ENCODE results near the gene PCSK4.

PCSK4 gene

DNA sequence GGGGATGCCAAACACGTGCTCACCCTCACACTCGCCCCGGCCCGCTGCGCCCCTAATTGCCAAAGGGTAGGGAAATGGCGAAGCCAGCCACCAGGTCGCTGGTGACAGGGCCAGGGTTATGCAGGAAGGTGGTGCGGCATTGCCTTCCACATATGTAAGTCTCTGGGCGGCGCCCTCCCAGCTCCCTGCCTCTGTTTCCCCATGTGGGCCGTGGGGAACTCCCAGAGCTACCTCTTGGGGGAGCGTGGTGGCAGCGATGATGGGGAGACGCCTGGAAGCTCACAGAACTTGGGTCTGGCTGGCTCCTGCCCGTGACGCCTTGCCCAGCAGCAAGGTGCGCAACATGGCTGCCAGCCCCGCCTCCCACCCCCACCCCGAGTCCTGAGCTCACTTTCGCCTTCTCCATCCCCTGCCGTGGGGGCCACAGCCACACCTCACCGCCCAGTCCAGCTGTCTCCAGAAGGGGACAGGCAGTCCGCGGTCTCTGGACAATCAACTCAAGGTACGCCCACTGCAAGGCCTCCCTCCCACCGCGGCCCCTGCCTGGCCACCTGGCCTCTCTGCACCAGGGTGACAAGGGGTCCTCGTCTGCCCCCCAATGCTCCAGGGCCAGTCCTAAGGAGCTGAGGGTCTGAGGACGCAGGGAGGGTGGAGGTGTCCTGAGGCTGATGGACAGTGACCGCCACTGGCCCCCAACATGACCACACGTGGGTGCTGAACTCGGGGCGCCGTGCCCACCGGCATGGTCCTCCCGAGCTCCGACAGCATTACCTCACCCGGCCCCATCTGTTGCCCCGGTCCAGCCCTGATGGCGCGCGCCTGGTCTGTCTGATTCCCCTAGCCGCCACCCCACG is 17.7 kb downstream of the PCSK4 start (continued):
- no peak for TF ChIP-seq ZNF791 (tag by site-specific recombination; IDR thresholded peaks at IDR 0.05)
- no peak for TF ChIP-seq ZNF366 (tag by site-specific recombination; conservative IDR thresholded peaks at IDR 0.05)
- TF ChIP-seq, protein P1, sequence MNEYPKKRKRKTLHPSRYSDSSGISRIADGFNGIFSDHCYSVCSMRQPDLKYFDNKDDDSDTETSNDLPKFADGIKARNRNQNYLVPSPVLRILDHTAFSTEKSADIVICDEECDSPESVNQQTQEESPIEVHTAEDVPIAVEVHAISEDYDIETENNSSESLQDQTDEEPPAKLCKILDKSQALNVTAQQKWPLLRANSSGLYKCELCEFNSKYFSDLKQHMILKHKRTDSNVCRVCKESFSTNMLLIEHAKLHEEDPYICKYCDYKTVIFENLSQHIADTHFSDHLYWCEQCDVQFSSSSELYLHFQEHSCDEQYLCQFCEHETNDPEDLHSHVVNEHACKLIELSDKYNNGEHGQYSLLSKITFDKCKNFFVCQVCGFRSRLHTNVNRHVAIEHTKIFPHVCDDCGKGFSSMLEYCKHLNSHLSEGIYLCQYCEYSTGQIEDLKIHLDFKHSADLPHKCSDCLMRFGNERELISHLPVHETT (tag by site-specific recombination; IDR thresholded peaks at IDR 0.05), result no peak
- TF ChIP-seq ZSCAN16 (tag by site-specific recombination; IDR thresholded peaks at IDR 0.05), result no peak
- no peak for TF ChIP-seq ZNF37A (tag by site-specific recombination; IDR thresholded peaks at IDR 0.05)
- TF ChIP-seq ZNF626 (tag by site-specific recombination; IDR thresholded peaks at IDR 0.05), result no peak
- 0 out of 2 replicates have a peak, but pooled peaks have one; percentile 27 for TF ChIP-seq ZBTB7A (tag by site-specific recombination; IDR thresholded peaks at IDR 0.05; ENCODE audit: low read depth)
- TF ChIP-seq ZNF223 (tag by site-specific recombination; IDR thresholded peaks at IDR 0.05), result no peak

GRCh38 chr19:1471515-1472160 is 18.5 kb downstream of the PCSK4 start:
- CTCF ChIA-PET, result interaction anchor here (0.9 to 1.1 kb wide), 2 partner anchors 192 to 206 kb away, joined by 3 to 4 read pairs; no protein-coding TSS in a partner anchor
- peaks cover 0 to 22% of the 10 kb centered on the region in 2 experiments; a peak in 2 of 3 replicates for H3K36me3 ChIP-seq (ENCODE audit: control insufficient read depth in 2 of 2, insufficient read depth in 1 of 2, low read length in 2 of 2)
- H3K4me3 ChIP-seq (ENCODE audit: low read depth, low read length), result no peak overlapping the region
- H3K4me1 ChIP-seq (ENCODE audit: control insufficient read depth, insufficient read depth, low read length), result peaks cover 12% of the 10 kb centered on the region
- no peaks in the 10 kb centered on the region for H3K9me3 ChIP-seq (ENCODE audit: control insufficient read depth, insufficient read depth, low read depth, low read length)
- no peak overlapping the region; the same call in 1 of the 2 replicates for H3K27ac ChIP-seq (ENCODE audit: extremely low read depth, low read depth, low read length)
- POLR2A ChIA-PET, result interaction anchor here (0.8 to 2.2 kb wide), 7 partner anchors 13 to 93 kb away, joined by 3 to 6 read pairs (median 4); partner anchors contain the start of gene REEP6
- TF ChIP-seq KLF1 (tag by site-specific recombination; IDR thresholded peaks at IDR 0.05) (0 out of 2 replicates have a peak, but pooled peaks have one; percentile 7), IKZF3 (tag by site-specific recombination; IDR thresholded peaks at IDR 0.05) (no peak), ZNF10 (tag by site-specific recombination; IDR thresholded peaks at IDR 0.05) (peak; percentile 17; the same call in 1 of the 2 replicates), EGR2 (tag by site-specific recombination; IDR thresholded peaks at IDR 0.05; ENCODE audit: low read depth) (peak; percentile 42), HIC1 (tag by site-specific recombination; IDR thresholded peaks at IDR 0.05) (peak; percentile 62; the same call in 1 of the 2 replicates), ZNF658 (tag by site-specific recombination; IDR thresholded peaks at IDR 0.05) (no peak), ZNF37A (tag by site-specific recombination; IDR thresholded peaks at IDR 0.05) (no peak), ZIC2 (tag by site-specific recombination; IDR thresholded peaks at IDR 0.05) (0 out of 2 replicates have a peak, but pooled peaks have one; percentile 20), ZFHX2 (tag by site-specific recombination; conservative IDR thresholded peaks at IDR 0.05) (peak; percentile 77), ZFP69B (tag by site-specific recombination; IDR thresholded peaks at IDR 0.05) (0 out of 2 replicates have a peak, but pooled peaks have one; percentile 35), ZBTB8A (tag by site-specific recombination; IDR thresholded peaks at IDR 0.05) (peak; percentile 30; the same call in 1 of the 2 replicates), ZNF785 (tag by site-specific recombination; IDR thresholded peaks at IDR 0.05) (no peak), ZNF157 (tag by site-specific recombination; IDR thresholded peaks at IDR 0.05) (no peak)
- TF ChIP-seq, protein P2, sequence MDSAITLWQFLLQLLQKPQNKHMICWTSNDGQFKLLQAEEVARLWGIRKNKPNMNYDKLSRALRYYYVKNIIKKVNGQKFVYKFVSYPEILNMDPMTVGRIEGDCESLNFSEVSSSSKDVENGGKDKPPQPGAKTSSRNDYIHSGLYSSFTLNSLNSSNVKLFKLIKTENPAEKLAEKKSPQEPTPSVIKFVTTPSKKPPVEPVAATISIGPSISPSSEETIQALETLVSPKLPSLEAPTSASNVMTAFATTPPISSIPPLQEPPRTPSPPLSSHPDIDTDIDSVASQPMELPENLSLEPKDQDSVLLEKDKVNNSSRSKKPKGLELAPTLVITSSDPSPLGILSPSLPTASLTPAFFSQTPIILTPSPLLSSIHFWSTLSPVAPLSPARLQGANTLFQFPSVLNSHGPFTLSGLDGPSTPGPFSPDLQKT (IDR thresholded peaks at IDR 0.05; ENCODE audit: borderline replicate concordance, low read depth, low read length), result no peak
- TF ChIP-seq, protein P3, sequence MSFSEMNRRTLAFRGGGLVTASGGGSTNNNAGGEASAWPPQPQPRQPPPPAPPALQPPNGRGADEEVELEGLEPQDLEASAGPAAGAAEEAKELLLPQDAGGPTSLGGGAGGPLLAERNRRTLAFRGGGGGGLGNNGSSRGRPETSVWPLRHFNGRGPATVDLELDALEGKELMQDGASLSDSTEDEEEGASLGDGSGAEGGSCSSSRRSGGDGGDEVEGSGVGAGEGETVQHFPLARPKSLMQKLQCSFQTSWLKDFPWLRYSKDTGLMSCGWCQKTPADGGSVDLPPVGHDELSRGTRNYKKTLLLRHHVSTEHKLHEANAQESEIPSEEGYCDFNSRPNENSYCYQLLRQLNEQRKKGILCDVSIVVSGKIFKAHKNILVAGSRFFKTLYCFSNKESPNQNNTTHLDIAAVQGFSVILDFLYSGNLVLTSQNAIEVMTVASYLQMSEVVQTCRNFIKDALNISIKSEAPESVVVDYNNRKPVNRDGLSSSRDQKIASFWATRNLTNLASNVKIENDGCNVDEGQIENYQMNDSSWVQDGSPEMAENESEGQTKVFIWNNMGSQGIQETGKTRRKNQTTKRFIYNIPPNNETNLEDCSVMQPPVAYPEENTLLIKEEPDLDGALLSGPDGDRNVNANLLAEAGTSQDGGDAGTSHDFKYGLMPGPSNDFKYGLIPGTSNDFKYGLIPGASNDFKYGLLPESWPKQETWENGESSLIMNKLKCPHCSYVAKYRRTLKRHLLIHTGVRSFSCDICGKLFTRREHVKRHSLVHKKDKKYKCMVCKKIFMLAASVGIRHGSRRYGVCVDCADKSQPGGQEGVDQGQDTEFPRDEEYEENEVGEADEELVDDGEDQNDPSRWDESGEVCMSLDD (tag by site-specific recombination; IDR thresholded peaks at IDR 0.05), result peak; percentile 48; the same call in 1 of the 2 replicates
- TF ChIP-seq, protein P4, sequence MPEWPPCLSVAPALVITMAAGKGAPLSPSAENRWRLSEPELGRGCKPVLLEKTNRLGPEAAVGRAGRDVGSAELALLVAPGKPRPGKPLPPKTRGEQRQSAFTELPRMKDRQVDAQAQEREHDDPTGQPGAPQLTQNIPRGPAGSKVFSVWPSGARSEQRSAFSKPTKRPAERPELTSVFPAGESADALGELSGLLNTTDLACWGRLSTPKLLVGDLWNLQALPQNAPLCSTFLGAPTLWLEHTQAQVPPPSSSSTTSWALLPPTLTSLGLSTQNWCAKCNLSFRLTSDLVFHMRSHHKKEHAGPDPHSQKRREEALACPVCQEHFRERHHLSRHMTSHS (tag by site-specific recombination; IDR thresholded peaks at IDR 0.05), result no peak
- TF ChIP-seq, protein P5, sequence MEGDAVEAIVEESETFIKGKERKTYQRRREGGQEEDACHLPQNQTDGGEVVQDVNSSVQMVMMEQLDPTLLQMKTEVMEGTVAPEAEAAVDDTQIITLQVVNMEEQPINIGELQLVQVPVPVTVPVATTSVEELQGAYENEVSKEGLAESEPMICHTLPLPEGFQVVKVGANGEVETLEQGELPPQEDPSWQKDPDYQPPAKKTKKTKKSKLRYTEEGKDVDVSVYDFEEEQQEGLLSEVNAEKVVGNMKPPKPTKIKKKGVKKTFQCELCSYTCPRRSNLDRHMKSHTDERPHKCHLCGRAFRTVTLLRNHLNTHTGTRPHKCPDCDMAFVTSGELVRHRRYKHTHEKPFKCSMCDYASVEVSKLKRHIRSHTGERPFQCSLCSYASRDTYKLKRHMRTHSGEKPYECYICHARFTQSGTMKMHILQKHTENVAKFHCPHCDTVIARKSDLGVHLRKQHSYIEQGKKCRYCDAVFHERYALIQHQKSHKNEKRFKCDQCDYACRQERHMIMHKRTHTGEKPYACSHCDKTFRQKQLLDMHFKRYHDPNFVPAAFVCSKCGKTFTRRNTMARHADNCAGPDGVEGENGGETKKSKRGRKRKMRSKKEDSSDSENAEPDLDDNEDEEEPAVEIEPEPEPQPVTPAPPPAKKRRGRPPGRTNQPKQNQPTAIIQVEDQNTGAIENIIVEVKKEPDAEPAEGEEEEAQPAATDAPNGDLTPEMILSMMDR (tag by site-specific recombination; IDR thresholded peaks at IDR 0.05), result peak; percentile 76

Data from HEK293 (cell line).